A673 (cell line): ENCODE data around the gene TECPR2. TPM values are rescaled to one million over a fixed set of nuclear protein-coding genes. Genes with fewer than 3 reads are reported as not detected.

Source experiments
- BruUV-seq: library from RNA; stranded (reverse); fragments of 400-500 nt; replicated peaks from 2 replicates; lab custom pipeline; 2021; lab: Mats Ljungman, UMichigan
- CTCF ChIA-PET: fragments of 300-600 bp; sonication (Branson Sonifier 250); formaldehyde crosslinking; loops from one replicate; lab custom pipeline; 2022; ENCODE audit warnings: antibody characterized with exemption; lab: Charles Lee
- POLR2A ChIA-PET: fragments of 300-600 bp; sonication (Branson Sonifier 250); formaldehyde crosslinking; loops from one replicate; lab custom pipeline; 2022; ENCODE audit warnings: antibody characterized with exemption; ENCODE audit not compliant: low non-redundant PET; lab: Charles Lee
- DNase-seq: peaks from one replicate; pipeline ENCODE4 v3.0.0-alpha.2; 2015; ENCODE audit warnings: low spot score
- H3K27ac ChIP-seq: fragments of 200-600 bp; sonication (generic); 2 replicates; pipeline ENCODE4 v1.5.1; 2016; ENCODE audit warnings: mixed run types, low read depth, mild to moderate bottlenecking, mixed read lengths, antibody characterized with exemption, low read length; ENCODE audit not compliant: poor library complexity, severe bottlenecking
- H3K27me3 ChIP-seq: fragments of 200-600 bp; sonication (generic); replicated peaks from 2 replicates; pipeline ENCODE4 v1.6.1; 2017; ENCODE audit warnings: mixed run types, low read depth, mild to moderate bottlenecking, mixed read lengths, antibody characterized with exemption, low read length; ENCODE audit not compliant: insufficient read depth, poor library complexity
- H3K36me3 ChIP-seq: fragments of 200-600 bp; sonication (generic); 2 replicates; pipeline ENCODE4 v1.6.1; 2016; ENCODE audit warnings: mixed run types, mild to moderate bottlenecking, mixed read lengths, antibody characterized with exemption, low read length; ENCODE audit not compliant: insufficient read depth, poor library complexity, severe bottlenecking
- H3K4me1 ChIP-seq: fragments of 200-600 bp; sonication (generic); 2 replicates; pipeline ENCODE4 v1.6.1; 2017; ENCODE audit warnings: mixed run types, mild to moderate bottlenecking, mixed read lengths, antibody characterized with exemption, low read length; ENCODE audit not compliant: insufficient read depth, poor library complexity, severe bottlenecking
- H3K4me3 ChIP-seq: fragments of 200-600 bp; sonication (generic); 2 replicates; pipeline ENCODE4 v1.5.1; 2016; ENCODE audit warnings: low read depth, mixed run types, mild to moderate bottlenecking, mixed read lengths, low read length; ENCODE audit not compliant: poor library complexity, severe bottlenecking
- H3K9me3 ChIP-seq: fragments of 200-600 bp; sonication (generic); 2 replicates; pipeline ENCODE4 v1.6.1; 2016; ENCODE audit warnings: mixed run types, low read depth, mild to moderate bottlenecking, mixed read lengths, antibody characterized with exemption, low read length; ENCODE audit not compliant: poor library complexity, severe bottlenecking
- EZH2 ChIP-seq: fragments of 200-600 bp; sonication (generic); IDR thresholded peaks from 2 replicates; pipeline ENCODE4 v1.6.1; 2017; ENCODE audit warnings: borderline replicate concordance, low read depth, mild to moderate bottlenecking, mixed read lengths, antibody characterized with exemption, low read length; ENCODE audit not compliant: poor library complexity, severe bottlenecking
- intact Hi-C: fragments of 100-400 bp; cut with micrococcal nuclease; formaldehyde crosslinking; loops from one replicate; pipeline ENCODE4 v1.10.0; 2022; ENCODE audit not compliant: unreplicated experiment
- total RNA-seq: library from RNA; stranded (reverse); gene quantifications from 2 replicates; pipeline ENCODE4 v1.2.3, GENCODE V29; 2021
- TF ChIP-seq, protein P1 (sequence below): fragments of 300-800, 200-600 bp; sonication (generic); conservative IDR thresholded peaks from 2 replicates; pipeline ENCODE4 v1.5.1; 2017; ENCODE audit warnings: low read depth, mild to moderate bottlenecking, antibody characterized with exemption, low read length, moderate library complexity, mixed read lengths

TECPR2 gene
- total RNA-seq, 1 experiment from 2014 or later, result 22.1 TPM

DNA sequence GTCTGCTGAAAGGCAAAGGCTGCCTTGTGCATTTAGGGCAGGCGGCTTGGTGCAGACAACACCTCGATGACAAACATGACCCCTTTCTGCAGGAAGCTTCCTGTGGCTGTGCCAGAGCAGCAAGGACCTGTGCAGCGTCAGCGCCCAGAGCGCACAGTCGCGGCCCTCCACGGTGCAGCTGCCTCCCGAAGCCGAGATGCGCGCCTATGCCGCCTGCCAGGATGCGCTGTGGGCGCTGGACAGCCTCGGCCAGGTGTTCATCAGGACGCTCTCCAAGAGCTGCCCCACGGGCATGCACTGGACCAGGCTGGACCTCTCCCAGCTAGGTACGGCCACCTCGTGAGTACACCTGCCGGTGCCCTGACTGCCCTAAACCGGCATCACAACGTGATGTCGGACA, 89.6 kb downstream of the TECPR2 start:
- Histone ChIP-seq H3K27me3 (no peaks in the 10 kb centered on the region), H3K4me1 (no peaks in the 10 kb centered on the region), H3K9me3 (no peaks in the 10 kb centered on the region), H3K27ac (no peak overlapping the region), H3K36me3 (peaks cover 8% of the 10 kb centered on the region), H3K4me3 (no peak overlapping the region)
- no TSS peak for BruUV-seq
- intact Hi-C loops, result no loop called here
- no peak for DNase-seq
- TF ChIP-seq, protein P1, sequence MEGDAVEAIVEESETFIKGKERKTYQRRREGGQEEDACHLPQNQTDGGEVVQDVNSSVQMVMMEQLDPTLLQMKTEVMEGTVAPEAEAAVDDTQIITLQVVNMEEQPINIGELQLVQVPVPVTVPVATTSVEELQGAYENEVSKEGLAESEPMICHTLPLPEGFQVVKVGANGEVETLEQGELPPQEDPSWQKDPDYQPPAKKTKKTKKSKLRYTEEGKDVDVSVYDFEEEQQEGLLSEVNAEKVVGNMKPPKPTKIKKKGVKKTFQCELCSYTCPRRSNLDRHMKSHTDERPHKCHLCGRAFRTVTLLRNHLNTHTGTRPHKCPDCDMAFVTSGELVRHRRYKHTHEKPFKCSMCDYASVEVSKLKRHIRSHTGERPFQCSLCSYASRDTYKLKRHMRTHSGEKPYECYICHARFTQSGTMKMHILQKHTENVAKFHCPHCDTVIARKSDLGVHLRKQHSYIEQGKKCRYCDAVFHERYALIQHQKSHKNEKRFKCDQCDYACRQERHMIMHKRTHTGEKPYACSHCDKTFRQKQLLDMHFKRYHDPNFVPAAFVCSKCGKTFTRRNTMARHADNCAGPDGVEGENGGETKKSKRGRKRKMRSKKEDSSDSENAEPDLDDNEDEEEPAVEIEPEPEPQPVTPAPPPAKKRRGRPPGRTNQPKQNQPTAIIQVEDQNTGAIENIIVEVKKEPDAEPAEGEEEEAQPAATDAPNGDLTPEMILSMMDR, result no peak
- TF ChIP-seq EZH2, result no peak
- CTCF ChIA-PET, result no interaction called here
- POLR2A ChIA-PET, result no interaction called here

DNA sequence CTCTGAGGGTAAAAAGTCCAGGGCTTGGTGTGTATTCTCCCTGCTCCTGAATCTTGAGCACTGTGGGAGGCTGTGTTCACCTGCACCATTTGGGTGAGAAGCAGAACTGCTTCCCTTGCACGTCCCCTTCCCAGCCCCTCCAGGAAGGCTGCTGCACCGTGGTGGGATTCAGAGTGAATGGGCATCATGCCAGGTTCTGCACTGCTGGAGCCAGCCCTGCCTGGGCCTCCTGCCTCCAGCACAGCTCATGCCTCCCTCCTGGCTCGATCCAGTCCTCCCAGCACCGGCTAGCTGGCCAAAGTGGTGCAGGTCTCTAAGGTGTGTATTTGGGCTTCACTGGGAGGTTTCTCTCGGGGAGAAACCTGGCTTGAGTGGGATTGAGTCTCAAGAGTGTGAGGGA, 92.0 kb downstream of the TECPR2 start:
- CTCF ChIA-PET, result no interaction called here
- DNase-seq, result no peak

DNA sequence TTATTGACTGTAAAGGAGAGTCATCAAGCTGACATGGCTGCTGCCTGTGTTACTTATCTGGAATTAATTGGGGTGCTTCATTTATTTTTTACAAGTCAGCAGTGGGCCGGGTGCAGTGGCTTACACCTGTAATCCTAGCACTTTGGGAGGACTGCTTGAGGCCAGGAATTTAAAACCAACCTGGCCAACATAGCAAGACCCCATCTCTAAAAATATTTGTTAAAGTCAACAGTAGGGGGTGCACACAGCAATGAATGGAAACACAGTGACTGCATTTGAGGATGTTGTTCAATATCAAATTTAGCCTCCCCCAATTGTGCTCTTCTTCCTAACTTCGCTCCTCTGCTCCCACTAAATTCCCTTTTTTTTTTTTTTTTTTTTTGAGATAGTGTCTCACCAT, 94.8 kb downstream of the TECPR2 start:
- H3K4me1 ChIP-seq, result peaks cover 9% of the 10 kb centered on the region
- no peak for DNase-seq
- TF ChIP-seq, protein P1, result no peak
- no peak for TF ChIP-seq EZH2
- H3K9me3 ChIP-seq, result no peaks in the 10 kb centered on the region
- intact Hi-C loops, result no loop called here
- no peak overlapping the region for H3K27ac ChIP-seq
- POLR2A ChIA-PET, result no interaction called here
- H3K4me3 ChIP-seq, result no peak overlapping the region
- H3K27me3 ChIP-seq, result no peaks in the 10 kb centered on the region
- CTCF ChIA-PET, result no interaction called here
- H3K36me3 ChIP-seq, result no peaks in the 10 kb centered on the region
- BruUV-seq, result no TSS peak

More for the DNA sequence above, 92.0 kb downstream of the TECPR2 start:
- Histone ChIP-seq H3K36me3 (peaks cover 3% of the 10 kb centered on the region), H3K27me3 (no peaks in the 10 kb centered on the region), H3K9me3 (no peaks in the 10 kb centered on the region), H3K4me1 (no peaks in the 10 kb centered on the region), H3K4me3 (no peak overlapping the region), H3K27ac (no peak overlapping the region)
- POLR2A ChIA-PET, result interaction anchor here (0.6 kb wide), 1 partner anchor 12 kb away, joined by 3 read pairs; no protein-coding TSS in a partner anchor
- no TSS peak for BruUV-seq
- intact Hi-C loops, result no loop called here
- TF ChIP-seq EZH2, result no peak
- TF ChIP-seq, protein P1, result no peak
